HepG2 (cell line): ENCODE measurements around the gene PPHLN1.

ENCODE experiments used
- PBX3 ChIP-seq: sonication (generic); formaldehyde crosslinking; IDR thresholded peaks from 2 replicates; pipeline ENCODE4 v1.8.1; 2023; ENCODE audit warnings: missing genetic modification reagents, inconsistent platforms, borderline replicate concordance
- SMAD9 ChIP-seq: sonication (generic); formaldehyde crosslinking; IDR thresholded peaks from 2 replicates; pipeline ENCODE4 v1.5.1; 2020; ENCODE audit warnings: mild to moderate bottlenecking, missing genetic modification reagents
- ZNF3 ChIP-seq: IDR thresholded peaks from 2 replicates; pipeline ENCODE4 v1.7.0; 2017; ENCODE audit warnings: inconsistent platforms
- ZNF501 ChIP-seq: sonication (generic); formaldehyde crosslinking; IDR thresholded peaks from 2 replicates; pipeline ENCODE4 v1.5.1; 2020; ENCODE audit warnings: mild to moderate bottlenecking, moderate library complexity, missing genetic modification reagents

GRCh38 chr12:42485823-42486222 lies 159.9 kb downstream of the PPHLN1 start:
- no peak for TF ChIP-seq ZNF501
- TF ChIP-seq PBX3 (CRISPR knock-in tag), result no peak
- TF ChIP-seq ZNF3 (CRISPR knock-in tag), result no peak
- TF ChIP-seq SMAD9 (CRISPR knock-in tag), result no peak
